Suprapubic skin (tissue), 3 donors: ENCODE data around the gene ITGB3BP.

Source experiments
- POLR2A ChIP-seq, 2 donors: fragments of 450-650 bp; IDR thresholded peaks; one replicate each; pipeline ENCODE4 v1.6.1; 2017; ENCODE audit warnings: antibody characterized with exemption in 2 of 2, mild to moderate bottlenecking in 2 of 2, moderate library complexity in 2 of 2
- TF ChIP-seq, protein P1 (sequence below), 2 donors: fragments of 200-600 bp in 1 of 2; fragments of 450-650 bp in 1 of 2; sonication (generic) in 1 of 2; IDR thresholded peaks; one replicate each; pipeline ENCODE4 v1.5.1; 2016 to 2019; ENCODE audit warnings: antibody characterized with exemption in 2 of 2, mild to moderate bottlenecking in 1 of 2, moderate library complexity in 1 of 2

DNA sequence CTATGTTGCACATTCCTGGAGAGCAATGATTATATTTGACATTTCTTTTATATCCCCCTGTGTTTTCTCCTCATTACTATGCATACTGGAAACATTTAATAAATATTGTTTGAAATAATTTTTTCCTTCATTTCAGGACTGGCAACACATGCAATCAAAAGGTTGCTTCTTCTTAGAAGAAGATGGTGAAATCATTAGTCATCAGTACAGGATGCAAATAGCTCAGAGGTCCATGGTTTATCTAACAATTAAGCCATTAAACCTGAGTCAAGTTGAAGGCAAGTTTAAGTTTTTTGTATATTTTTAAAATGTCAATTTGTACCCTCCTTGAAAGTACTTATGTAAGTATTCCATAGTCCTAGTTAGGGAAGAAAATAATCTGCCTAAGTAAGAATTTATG lies 22.8 kb upstream of the ITGB3BP start:
- TF ChIP-seq, protein P1, sequence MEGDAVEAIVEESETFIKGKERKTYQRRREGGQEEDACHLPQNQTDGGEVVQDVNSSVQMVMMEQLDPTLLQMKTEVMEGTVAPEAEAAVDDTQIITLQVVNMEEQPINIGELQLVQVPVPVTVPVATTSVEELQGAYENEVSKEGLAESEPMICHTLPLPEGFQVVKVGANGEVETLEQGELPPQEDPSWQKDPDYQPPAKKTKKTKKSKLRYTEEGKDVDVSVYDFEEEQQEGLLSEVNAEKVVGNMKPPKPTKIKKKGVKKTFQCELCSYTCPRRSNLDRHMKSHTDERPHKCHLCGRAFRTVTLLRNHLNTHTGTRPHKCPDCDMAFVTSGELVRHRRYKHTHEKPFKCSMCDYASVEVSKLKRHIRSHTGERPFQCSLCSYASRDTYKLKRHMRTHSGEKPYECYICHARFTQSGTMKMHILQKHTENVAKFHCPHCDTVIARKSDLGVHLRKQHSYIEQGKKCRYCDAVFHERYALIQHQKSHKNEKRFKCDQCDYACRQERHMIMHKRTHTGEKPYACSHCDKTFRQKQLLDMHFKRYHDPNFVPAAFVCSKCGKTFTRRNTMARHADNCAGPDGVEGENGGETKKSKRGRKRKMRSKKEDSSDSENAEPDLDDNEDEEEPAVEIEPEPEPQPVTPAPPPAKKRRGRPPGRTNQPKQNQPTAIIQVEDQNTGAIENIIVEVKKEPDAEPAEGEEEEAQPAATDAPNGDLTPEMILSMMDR (IDR thresholded peaks at IDR 0.05) = no peak
- no peak for TF ChIP-seq POLR2A (IDR thresholded peaks at IDR 0.05)
